Stimulated activated naive CD8-positive, alpha-beta T cell treated with anti-CD3 and anti-CD28 coated beads, Interleukin-15, Interleukin-2, amounts not matched to agents 100 ng/mL and 50 ng/mL, for 24 hours (primary cell): ENCODE data around the gene SAMD14.

Experiments
- H3K27ac Mint-ChIP-seq: one replicate; pipeline ENCODE4 v1.8.0; 2021; ENCODE audit warnings: mild to moderate bottlenecking, mixed read lengths
- H3K27me3 Mint-ChIP-seq: one replicate; pipeline ENCODE4 v1.8.0; 2021; ENCODE audit warnings: mixed read lengths
- H3K36me3 Mint-ChIP-seq: one replicate; pipeline ENCODE4 v1.8.0; 2021; ENCODE audit warnings: low read depth, mixed read lengths
- H3K4me1 Mint-ChIP-seq: one replicate; pipeline ENCODE4 v1.8.0; 2021; ENCODE audit warnings: low read depth, mixed read lengths
- H3K4me3 Mint-ChIP-seq: one replicate; pipeline ENCODE4 v1.8.0; 2021; ENCODE audit warnings: mild to moderate bottlenecking, mixed read lengths
- H3K9me3 Mint-ChIP-seq: one replicate; pipeline ENCODE4 v1.8.0; 2021; ENCODE audit warnings: mixed read lengths

Gene SAMD14

GRCh38 chr17:50118828-50119218 is 11.1 kb downstream of the SAMD14 start:
- H3K27ac Mint-ChIP-seq = no peak overlapping the region
- no peaks in the 10 kb centered on the region for H3K36me3 Mint-ChIP-seq
- H3K9me3 Mint-ChIP-seq = no peaks in the 10 kb centered on the region
- peaks cover 39% of the 10 kb centered on the region for H3K27me3 Mint-ChIP-seq
- no peak overlapping the region for H3K4me3 Mint-ChIP-seq
- peaks cover 8% of the 10 kb centered on the region for H3K4me1 Mint-ChIP-seq

DNA sequence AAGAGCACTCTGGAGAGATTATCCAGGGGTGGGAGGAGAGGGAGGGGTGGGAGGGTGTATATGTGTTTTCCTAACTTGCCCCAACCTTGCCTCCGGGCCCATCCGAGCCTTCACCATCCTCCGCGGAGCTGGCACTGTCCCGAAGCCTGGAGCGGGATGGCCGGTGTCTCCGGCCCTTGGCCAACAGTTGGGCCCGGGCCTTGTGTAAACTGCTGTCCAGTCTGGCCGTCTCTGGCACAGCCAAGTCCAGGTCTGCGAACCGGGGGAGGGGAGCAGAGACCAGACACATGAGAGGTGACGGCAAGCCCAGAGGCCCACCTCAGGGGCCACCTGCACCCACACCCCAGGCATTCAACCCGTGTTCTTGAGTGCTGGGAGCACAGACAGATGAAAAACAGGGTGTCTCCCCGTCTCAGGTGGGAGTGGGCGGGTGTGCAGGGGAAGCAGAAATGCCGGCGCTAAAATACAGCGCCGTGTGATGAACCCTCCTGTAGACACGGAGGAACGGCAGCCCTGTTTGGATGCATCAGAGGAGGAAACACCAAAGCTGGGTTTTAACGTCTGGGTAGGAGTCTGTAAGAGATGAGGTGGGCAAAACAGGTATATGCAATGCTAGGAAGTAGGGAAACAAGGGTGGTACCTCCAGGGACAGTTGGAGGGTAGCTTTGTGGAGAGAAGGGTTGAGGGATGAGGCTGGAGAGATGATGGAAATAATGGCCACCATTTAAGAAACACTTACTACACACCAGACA is 11.7 kb downstream of the SAMD14 start:
- H3K36me3 Mint-ChIP-seq = no peaks in the 10 kb centered on the region
- no peak overlapping the region for H3K4me3 Mint-ChIP-seq
- peaks cover 39% of the 10 kb centered on the region for H3K27me3 Mint-ChIP-seq
- H3K9me3 Mint-ChIP-seq = no peaks in the 10 kb centered on the region
- H3K27ac Mint-ChIP-seq = no peak overlapping the region
- peaks cover 8% of the 10 kb centered on the region for H3K4me1 Mint-ChIP-seq

GRCh38 chr17:50117202-50118051 is 12.5 kb downstream of the SAMD14 start:
- no peaks in the 10 kb centered on the region for H3K9me3 Mint-ChIP-seq
- H3K4me1 Mint-ChIP-seq = peaks cover 8% of the 10 kb centered on the region
- H3K27ac Mint-ChIP-seq = no peak overlapping the region
- H3K27me3 Mint-ChIP-seq = peaks cover 39% of the 10 kb centered on the region
- no peaks in the 10 kb centered on the region for H3K36me3 Mint-ChIP-seq
- peak overlapping the region; percentile 49 for H3K4me3 Mint-ChIP-seq

- Mint-ChIP-seq H3K27me3 (peaks cover 37% of the 10 kb centered on the region), H3K36me3 (no peaks in the 10 kb centered on the region), H3K4me3 (no peak overlapping the region), H3K27ac (no peak overlapping the region), H3K4me1 (peaks cover 8% of the 10 kb centered on the region), H3K9me3 (no peaks in the 10 kb centered on the region)
These were observed 14.2 kb downstream of the SAMD14 start for GRCh38 chr17:50115756-50116155.

DNA sequence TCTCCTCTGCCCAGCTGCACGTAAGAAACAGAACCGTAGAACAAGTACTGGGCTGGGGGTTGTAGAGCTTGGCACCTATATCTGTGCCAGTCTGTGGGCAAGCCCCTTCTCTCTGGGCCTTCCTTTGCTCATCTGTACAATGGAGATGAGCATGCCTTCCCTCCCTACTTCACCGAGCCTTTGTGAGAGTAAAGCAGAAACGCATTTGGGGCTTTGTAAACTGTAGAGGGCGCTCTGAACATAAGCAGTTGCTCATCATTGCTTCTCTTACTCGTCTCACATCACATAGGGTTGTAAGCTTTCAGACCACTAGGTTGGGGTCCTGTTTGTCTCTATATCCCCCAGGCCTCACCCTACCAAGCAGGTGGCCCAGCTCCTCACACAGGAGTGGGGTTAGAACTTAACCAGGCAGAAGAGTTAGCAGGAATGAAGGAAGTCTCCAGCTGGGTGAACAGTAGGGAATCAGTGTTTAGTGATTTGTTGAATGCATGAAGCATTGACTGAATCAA is 15.1 kb downstream of the SAMD14 start:
- H3K36me3 Mint-ChIP-seq = no peaks in the 10 kb centered on the region
- no peaks in the 10 kb centered on the region for H3K9me3 Mint-ChIP-seq
- no peak overlapping the region for H3K27ac Mint-ChIP-seq
- H3K27me3 Mint-ChIP-seq = peaks cover 29% of the 10 kb centered on the region
- H3K4me1 Mint-ChIP-seq = peaks cover 8% of the 10 kb centered on the region
- no peak overlapping the region for H3K4me3 Mint-ChIP-seq

DNA sequence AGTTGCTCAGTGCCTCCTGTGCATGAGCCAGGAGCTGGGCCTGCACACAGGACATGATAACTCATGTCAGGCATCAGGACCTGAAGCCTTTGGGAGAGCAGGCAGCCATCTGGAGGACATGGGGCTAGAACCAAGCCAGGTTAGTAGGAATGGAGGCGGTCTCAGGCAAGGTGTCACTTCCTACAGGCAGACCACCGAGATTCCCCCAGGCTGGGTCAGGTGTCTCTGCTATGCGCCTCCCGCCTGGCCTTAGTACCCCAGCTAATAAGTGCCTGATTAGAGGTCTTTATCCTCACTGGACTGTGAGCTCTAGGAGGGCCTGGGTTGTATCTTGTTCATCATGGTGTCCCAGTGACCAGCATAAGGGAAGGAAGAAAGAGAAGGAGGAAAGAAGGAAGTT is 15.6 kb downstream of the SAMD14 start:
- Mint-ChIP-seq H3K9me3 (no peaks in the 10 kb centered on the region), H3K27me3 (peaks cover 25% of the 10 kb centered on the region), H3K27ac (no peak overlapping the region), H3K4me3 (no peak overlapping the region), H3K4me1 (peaks cover 8% of the 10 kb centered on the region), H3K36me3 (no peaks in the 10 kb centered on the region)

DNA sequence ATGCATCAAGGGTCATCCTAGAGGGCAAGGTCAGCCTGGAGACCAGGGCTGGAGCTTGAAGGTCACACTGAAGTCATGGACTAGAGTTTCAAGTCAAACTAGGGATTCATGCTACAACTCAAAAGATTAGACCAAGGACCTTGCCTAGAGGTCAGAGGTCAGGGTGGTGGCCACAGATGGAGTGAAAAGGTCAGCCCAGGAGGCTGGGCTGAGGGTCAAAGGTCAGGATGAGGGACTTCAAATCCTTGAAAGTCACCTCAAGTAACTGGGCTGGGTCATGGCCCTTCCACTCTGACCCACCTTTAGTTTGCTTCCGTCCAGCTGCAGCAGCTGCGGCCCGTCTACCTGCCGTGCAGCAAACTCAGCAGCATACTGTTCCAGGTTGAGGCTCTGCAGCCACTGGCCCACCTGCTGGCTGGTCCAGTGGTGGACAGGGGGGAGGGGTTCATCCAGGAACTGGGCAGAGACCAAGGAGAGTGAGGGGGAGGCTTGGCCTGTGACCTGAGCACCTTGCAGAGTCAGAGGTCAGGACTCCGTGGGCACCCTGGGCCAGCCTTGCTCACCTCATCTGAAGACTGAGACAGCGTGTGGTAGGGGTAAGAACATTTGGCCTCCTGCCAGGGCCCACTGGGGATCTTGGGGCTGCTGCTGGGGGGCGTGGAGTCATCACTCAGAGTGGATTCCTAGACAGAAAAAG is 16.2 kb downstream of the SAMD14 start:
- H3K27ac Mint-ChIP-seq = no peak overlapping the region
- peaks cover 25% of the 10 kb centered on the region for H3K27me3 Mint-ChIP-seq
- H3K9me3 Mint-ChIP-seq = no peaks in the 10 kb centered on the region
- no peaks in the 10 kb centered on the region for H3K36me3 Mint-ChIP-seq
- peaks cover 8% of the 10 kb centered on the region for H3K4me1 Mint-ChIP-seq
- no peak overlapping the region for H3K4me3 Mint-ChIP-seq

GRCh38 chr17:50112694-50113093 is 17.3 kb downstream of the SAMD14 start:
- Mint-ChIP-seq H3K4me3 (no peak overlapping the region), H3K36me3 (no peaks in the 10 kb centered on the region), H3K27me3 (peaks cover 16% of the 10 kb centered on the region), H3K9me3 (no peaks in the 10 kb centered on the region), H3K27ac (no peak overlapping the region), H3K4me1 (peaks cover 8% of the 10 kb centered on the region)

- H3K27me3 Mint-ChIP-seq = peaks cover 13% of the 10 kb centered on the region
- no peak overlapping the region for H3K27ac Mint-ChIP-seq
- H3K4me3 Mint-ChIP-seq = no peak overlapping the region
- H3K4me1 Mint-ChIP-seq = peaks cover 5% of the 10 kb centered on the region
- H3K36me3 Mint-ChIP-seq = no peaks in the 10 kb centered on the region
- no peaks in the 10 kb centered on the region for H3K9me3 Mint-ChIP-seq
These were observed 18.0 kb downstream of the SAMD14 start for GRCh38 chr17:50111673-50112655.

GRCh38 chr17:50110591-50111349 is 19.2 kb downstream of the SAMD14 start:
- Mint-ChIP-seq H3K27ac (no peak overlapping the region), H3K4me1 (no peaks in the 10 kb centered on the region), H3K9me3 (no peaks in the 10 kb centered on the region), H3K4me3 (no peak overlapping the region), H3K36me3 (no peaks in the 10 kb centered on the region), H3K27me3 (peaks cover 7% of the 10 kb centered on the region)

- Mint-ChIP-seq H3K4me1 (no peaks in the 10 kb centered on the region), H3K4me3 (no peak overlapping the region), H3K27ac (no peak overlapping the region), H3K36me3 (no peaks in the 10 kb centered on the region), H3K9me3 (no peaks in the 10 kb centered on the region), H3K27me3 (peaks cover under 1% of the 10 kb centered on the region)
These were observed 20.2 kb downstream of the SAMD14 start for GRCh38 chr17:50109785-50110184.

DNA sequence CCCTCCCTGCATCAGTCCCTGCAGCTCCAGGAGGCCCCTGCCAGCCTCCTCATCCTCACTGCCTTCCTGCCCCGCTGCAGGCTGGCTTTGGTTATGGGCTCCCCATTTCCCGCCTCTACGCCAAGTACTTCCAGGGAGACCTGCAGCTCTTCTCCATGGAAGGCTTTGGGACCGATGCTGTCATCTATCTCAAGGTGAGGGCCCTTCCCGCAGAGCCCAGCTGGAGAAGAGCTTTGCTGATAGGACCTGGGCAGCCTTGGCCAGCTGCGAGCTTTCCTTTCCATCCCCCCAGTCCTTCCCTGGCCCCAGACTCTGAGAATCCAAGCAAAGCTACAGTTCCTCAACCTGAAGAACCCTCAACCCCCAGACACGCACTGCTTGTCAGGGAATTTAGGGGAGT is 20.8 kb downstream of the SAMD14 start:
- no peaks in the 10 kb centered on the region for H3K36me3 Mint-ChIP-seq
- no peak overlapping the region for H3K27ac Mint-ChIP-seq
- no peaks in the 10 kb centered on the region for H3K4me1 Mint-ChIP-seq

DNA sequence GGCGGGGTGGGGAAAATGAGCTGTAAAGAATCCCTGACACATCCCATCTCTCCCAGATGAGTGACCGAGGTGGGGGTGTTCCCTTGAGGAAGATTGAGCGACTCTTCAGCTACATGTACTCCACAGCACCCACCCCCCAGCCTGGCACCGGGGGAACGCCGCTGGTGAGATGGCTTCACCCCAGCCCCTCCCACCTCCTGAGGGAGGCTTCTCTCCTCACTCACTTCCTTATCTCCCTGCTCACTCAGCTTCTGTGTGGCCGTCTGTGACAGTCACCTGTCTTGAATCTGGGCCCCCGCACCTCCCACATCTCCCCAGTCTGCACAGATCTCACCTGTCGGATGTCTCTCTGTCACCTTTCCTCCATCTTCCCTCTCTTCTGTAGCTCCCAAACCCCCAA is 21.4 kb downstream of the SAMD14 start:
- H3K36me3 Mint-ChIP-seq = no peaks in the 10 kb centered on the region
- no peak overlapping the region for H3K27ac Mint-ChIP-seq
- H3K27me3 Mint-ChIP-seq = no peaks in the 10 kb centered on the region
- no peak overlapping the region for H3K4me3 Mint-ChIP-seq
- H3K9me3 Mint-ChIP-seq = no peaks in the 10 kb centered on the region
- no peaks in the 10 kb centered on the region for H3K4me1 Mint-ChIP-seq

More for the DNA sequence above, 20.8 kb downstream of the SAMD14 start:
- Mint-ChIP-seq H3K4me3 (no peak overlapping the region), H3K9me3 (no peaks in the 10 kb centered on the region), H3K27me3 (no peaks in the 10 kb centered on the region)
